Adrenal gland (tissue), 5 donors: ENCODE data around the gene CCDC27.

Experiments used
- POLR2A ChIP-seq, 2 donors: fragments of 450-650 bp; IDR thresholded peaks; one replicate each; pipeline ENCODE4 v1.6.1; 2017; ENCODE audit warnings: antibody characterized with exemption in 2 of 2, mild to moderate bottlenecking in 2 of 2, moderate library complexity in 1 of 2
- TF ChIP-seq, protein P1 (sequence below), 6 experiments: fragments of 450-650 bp in 4 of 6; fragments of 200-600 bp in 2 of 6; sonication (generic) in 1 of 6; IDR thresholded peaks; 1 replicate in 5 of 6; 2 replicates in 1 of 6; pipeline versions ENCODE4 v1.5.1 to v1.8.0; 2016 to 2021; ENCODE audit warnings: antibody characterized with exemption in 6 of 6, mild to moderate bottlenecking in 2 of 6, moderate library complexity in 1 of 6
- donor health status: DM: no; HTN: no; CAD: no.

DNA sequence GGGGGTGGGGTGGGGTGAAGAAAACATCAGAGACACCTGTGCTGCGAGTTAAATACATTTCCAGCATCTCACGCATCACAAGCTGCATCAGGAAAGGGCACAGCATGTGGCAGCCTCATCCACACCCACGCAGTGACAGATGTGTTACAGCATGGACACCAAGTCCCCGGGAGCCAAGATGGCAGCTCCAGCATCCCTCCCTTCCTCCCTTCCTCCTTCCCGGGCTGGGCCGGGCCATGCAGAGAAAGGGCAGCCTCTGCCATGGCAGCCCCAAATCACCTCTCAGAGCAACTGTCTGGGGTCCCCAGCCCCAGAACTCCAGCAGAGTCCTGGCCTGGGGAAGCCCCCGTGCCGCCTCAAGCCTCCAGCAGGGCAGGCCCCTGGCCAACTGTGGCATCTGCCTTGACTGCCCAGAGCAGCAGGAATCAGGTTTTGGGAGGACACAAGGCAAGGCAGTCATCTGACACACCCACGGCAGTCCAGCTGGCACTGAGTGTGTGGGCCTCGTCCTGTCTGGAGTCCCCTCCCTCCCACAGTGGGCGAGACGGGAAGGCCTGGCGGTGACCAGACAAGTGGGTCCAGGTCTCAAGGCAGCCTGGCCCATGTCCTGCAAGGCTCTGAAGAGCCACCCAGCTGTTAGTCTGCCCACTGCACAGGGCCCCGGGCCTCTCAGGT, 26.5 kb downstream of the CCDC27 start:
- TF ChIP-seq, protein P1, sequence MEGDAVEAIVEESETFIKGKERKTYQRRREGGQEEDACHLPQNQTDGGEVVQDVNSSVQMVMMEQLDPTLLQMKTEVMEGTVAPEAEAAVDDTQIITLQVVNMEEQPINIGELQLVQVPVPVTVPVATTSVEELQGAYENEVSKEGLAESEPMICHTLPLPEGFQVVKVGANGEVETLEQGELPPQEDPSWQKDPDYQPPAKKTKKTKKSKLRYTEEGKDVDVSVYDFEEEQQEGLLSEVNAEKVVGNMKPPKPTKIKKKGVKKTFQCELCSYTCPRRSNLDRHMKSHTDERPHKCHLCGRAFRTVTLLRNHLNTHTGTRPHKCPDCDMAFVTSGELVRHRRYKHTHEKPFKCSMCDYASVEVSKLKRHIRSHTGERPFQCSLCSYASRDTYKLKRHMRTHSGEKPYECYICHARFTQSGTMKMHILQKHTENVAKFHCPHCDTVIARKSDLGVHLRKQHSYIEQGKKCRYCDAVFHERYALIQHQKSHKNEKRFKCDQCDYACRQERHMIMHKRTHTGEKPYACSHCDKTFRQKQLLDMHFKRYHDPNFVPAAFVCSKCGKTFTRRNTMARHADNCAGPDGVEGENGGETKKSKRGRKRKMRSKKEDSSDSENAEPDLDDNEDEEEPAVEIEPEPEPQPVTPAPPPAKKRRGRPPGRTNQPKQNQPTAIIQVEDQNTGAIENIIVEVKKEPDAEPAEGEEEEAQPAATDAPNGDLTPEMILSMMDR (IDR thresholded peaks at IDR 0.05): no peak
- TF ChIP-seq POLR2A (IDR thresholded peaks at IDR 0.05): no peak
